Stimulated activated CD8-positive, alpha-beta memory T cell treated with anti-CD3 and anti-CD28 coated beads, Interleukin-12 subunit alpha, Interleukin-12 subunit beta, amount 100 ng/mL, for 1 hour (primary cell): ENCODE results near the gene DOK3.

Experiments used
- DNase-seq: peaks from one replicate; pipeline ENCODE4 v3.0.0-alpha.2; 2020; ENCODE audit warnings: low read depth

Gene DOK3

DNA sequence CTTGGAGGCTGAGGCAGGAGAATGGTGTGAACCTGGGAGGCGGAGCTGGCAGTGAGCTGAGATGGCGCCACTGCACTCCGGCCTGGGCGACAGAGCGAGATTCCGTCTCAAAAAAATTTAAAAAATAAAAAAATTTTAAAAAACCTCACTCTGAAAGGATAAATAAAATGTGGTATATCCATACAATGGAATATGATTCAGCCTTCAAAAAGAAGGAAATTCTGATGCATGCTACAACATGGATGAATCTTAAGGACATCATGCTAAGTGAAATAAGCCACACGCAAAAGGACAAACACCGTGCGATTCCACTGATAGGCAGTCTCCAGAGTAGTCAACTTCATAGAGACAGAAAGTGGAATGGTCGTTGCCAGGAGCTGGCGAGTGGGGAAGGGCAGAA lies 44.6 kb downstream of the DOK3 start:
- no peak for DNase-seq

DNA sequence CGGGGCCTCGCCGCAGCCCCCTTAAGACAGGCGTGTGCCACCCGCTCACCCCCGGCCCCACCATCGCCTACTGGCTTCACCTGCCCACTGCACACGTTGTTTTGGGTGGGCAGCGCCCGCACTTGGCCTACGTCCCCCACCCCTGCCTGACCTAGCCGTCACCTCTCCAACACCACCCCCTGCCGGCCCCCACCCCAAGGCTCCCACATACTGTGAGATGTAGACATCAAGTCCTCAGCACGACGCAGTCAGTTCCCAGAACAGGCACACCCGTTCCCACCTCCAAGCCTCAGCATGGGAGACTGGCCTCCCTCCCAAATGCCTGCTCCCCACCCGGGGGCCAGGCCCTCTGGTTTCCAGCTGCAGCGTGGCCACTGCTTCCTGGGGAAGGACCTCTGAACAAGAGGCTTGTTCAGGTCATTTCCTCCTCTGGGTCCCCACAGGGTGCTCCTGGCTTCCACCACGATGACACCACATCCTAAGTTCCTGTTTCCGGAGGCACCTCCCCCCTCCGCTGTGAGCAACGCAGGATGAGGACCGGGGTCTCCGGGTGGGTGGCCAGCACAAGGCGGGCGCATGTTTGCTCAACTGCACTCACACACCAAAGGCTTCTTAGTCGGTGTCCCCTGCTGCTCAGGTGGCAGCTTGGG lies 47.5 kb downstream of the DOK3 start:
- no peak for DNase-seq

DNA sequence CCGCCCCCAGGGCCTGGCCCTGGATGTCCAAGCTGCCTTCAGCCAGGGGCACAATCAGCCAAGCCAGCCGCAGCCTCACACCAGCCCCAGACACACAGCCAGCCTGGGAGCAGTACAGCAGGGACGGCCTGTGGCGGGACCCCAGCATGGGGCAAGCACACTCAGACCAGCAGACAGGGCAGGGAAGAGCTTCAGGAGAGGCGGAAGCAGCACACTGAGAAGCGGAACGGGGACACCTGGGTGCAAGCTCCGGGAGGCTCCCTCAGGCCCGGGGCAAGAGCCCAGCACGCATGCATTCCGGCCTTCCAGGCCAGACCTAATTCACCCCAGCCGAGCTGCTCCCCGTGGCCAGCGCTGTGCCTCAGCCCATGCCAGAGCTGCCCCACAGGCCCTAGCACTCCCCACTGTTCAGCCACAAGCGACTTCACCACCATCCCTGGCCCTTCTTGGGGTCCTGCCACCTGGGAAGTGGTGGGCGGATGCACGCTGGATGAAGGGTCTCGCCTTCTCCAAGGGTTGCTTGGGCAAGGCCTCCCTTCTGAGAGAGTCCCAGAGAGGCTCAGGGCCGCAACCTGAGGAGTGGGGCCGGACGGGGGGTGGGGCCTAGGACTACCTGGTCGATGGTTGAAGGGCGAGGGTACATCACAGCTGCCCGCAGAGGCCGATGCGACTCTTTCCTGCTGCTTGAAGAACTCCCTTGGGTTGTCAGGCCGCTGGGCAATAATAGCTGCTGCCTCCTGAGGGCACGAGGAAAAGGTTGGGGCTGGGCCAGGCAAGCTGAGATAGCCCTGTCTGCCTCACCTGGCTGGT lies 49.6 kb downstream of the DOK3 start:
- no peak for DNase-seq

DNA sequence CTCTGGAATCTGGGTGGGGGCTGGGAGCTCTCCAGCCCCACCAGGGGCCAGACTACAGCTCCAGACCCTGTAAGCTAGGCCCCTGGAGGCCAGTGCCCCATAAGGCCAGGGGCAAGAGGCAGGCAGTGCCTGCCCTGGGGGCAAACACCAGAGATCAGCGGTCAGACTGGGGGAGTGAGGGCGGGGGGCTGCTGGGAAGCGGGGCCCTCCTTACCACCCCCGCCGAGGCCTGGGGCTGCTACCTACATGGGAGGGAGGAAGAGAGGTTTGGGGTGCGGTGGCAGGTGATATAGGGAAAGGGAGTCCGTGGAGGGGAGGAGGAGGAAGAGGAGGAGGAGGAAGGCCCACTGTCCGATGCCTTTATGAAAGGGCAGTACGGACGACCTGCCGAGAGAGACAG lies 50.3 kb downstream of the DOK3 start:
- DNase-seq, result no peak

DNA sequence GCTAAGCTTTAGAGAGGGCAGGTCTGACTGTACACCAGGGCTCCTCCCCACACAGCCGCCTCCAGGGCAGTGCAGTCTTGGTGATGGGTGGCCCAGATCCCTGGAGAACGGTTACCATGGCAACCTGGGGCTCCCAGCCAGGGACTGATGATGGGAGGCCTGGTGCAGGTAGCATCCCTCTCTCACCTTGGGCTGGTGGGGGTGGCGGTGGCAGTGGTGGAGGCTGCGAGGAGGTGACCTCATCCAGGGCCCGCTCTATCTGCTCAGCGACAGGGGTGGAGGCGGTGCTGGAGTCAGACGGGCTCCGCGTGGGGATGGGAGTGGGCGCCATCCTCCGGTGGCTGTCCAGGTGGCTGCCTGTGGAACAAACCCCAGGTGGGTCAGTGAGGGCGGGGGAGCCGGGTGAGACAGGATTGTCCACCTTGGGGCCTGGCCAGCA lies 50.7 kb downstream of the DOK3 start:
- no peak for DNase-seq

DNA sequence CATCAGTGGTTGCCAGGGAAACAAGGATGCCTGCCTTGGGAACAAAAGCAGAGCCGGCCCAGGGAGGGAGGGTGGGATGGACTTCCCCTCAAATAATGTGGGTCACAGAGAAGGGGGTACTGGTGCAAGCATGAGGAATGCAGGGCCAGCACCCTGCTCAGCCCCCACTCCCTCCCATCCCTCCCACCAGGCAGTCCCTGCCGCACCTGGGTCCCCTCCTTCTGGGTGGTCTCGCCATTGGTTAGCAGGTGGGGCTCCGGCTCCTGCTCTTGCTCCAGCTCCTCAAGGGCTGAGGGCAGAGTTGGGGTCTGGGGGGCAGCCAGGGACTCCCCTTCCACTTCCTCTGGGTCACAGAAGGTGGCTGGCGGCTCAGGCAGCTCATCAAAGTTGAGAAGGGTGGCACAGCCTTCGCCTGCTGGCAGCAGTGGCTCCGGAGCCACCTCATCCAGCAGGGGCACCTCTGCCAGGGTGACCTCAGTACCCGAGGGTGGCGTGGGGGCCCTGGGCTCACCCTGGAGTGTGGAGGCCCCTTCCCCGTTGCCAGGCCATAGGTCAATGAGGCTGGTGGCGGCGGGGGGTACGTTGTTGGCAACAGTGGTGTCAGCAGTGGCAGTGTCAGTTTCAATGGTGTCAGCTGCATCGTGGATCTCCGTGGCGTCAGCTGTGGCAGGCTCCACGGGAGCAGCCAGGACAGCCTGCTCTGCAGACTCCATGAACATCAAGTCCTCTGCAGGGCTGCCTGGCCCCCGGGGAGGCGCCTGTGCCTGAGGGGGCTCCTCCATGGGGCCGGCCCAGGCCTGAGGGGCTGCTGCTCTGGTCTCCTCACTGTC lies 51.6 kb downstream of the DOK3 start:
- no peak for DNase-seq

DNA sequence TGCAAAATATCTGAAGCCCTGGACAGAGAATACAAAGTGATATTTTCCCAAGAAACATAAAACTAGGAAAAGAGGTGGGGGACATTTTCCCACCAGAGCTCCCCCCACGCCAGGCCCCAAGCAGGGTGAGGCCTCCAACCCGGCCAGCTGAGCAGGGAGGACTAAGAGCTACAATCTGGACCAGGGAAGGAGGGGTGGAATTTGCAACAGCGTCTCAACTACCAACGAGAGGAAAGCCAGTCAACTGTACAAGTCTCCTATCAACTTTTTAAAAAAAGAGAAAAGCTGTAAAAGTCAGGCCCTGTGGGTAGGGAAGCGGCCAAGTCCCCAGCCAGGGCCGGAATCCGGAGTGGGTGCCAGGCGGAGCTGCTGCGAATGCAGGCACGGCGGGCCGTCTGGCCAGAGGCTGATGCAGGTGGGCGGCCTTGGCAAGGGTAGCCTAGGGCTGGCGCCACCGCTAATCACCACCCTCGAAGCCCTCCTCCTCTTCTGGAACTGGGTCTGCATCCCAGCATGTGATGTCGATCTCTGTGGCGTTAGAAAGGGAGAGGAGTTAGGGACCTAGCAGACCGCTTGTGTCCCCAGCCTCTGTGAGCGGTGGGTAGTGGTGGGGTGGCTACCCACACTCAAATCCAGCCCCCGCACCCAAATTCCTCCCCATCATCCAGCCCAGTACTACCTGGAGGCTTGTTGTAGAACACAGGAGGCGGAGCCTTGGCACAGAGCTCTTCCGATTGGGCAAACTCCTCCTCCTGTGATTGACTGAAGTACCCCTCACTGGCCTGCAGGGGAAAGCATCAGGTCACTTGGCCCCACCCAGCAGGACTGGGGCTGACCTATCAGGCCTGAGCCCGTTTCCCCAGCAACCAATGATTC lies 52.4 kb downstream of the DOK3 start:
- no peak for DNase-seq

DNA sequence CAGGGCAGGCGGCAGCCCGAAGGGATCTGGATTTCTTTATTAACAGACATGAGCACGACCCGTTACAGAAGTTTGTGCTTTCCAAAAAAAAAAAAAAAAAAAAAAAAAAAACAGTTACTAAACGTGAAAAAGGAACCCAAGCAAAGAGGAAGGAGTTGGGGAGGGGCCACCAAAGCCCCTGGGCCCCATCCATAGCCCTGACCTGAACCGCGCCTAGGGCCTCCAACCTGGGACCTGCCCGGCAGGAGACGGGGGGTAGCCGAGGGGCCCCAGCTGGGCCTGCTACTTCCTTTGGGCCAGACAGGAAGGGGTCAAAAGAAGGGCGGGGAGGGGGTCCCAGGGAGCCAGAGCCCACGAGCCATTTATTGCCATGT lies 53.0 kb downstream of the DOK3 start:
- DNase-seq, result no peak

DNA sequence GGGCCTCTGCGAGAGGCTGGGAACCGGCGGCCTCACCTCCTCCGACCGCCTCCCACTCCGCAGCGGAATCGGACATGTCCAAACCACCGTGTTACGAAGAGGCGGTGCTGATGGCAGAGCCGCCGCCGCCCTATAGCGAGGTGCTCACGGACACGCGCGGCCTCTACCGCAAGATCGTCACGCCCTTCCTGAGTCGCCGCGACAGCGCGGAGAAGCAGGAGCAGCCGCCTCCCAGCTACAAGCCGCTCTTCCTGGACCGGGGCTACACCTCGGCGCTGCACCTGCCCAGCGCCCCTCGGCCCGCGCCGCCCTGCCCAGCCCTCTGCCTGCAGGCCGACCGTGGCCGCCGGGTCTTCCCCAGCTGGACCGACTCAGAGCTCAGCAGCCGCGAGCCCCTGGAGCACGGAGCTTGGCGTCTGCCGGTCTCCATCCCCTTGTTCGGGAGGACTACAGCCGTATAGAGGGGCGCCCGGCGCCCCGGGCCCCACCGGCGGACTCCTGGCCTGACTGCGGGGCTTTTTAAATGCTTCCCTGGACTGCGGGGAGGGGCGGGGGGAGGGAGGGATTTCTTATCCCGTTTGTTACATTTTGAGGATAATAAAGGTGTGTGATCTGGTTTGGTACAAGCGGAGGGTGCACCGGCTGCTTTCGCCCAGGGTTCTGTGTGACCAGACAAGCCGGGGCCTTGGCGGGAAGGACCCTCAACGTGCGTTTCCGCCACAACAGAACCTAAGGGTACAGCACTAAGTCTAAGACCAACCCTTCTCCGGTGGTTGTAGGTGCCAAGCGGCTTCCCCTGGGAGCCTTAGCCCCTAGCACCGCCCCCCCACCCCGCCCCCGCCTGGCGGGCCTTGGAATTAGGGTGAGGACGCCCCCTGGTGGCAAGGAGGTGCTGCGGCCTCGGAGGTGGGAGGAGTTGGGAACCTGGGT lies 53.7 kb downstream of the DOK3 start:
- peak; percentile 97 for DNase-seq

DNA sequence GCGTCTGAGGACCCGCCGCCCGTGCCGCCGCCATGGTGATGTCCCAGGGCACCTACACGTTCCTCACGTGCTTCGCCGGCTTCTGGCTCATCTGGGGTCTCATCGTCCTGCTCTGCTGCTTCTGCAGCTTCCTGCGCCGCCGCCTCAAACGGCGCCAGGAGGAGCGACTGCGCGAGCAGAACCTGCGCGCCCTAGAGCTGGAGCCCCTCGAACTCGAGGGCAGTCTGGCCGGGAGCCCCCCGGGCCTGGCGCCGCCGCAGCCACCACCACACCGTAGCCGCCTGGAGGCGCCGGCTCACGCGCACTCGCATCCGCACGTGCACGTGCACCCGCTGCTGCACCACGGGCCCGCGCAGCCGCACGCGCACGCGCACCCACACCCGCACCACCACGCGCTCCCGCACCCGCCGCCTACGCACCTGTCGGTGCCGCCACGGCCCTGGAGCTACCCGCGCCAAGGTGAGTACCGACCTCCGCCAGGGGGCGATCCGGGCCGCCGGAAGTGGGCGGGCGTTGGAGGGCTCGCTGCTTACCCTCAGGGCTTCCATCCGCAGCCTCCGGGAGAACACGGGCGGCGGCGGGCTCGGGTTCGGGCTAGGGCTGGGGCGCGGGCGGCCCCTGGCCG lies 54.5 kb downstream of the DOK3 start:
- peak; percentile 86 for DNase-seq

DNA sequence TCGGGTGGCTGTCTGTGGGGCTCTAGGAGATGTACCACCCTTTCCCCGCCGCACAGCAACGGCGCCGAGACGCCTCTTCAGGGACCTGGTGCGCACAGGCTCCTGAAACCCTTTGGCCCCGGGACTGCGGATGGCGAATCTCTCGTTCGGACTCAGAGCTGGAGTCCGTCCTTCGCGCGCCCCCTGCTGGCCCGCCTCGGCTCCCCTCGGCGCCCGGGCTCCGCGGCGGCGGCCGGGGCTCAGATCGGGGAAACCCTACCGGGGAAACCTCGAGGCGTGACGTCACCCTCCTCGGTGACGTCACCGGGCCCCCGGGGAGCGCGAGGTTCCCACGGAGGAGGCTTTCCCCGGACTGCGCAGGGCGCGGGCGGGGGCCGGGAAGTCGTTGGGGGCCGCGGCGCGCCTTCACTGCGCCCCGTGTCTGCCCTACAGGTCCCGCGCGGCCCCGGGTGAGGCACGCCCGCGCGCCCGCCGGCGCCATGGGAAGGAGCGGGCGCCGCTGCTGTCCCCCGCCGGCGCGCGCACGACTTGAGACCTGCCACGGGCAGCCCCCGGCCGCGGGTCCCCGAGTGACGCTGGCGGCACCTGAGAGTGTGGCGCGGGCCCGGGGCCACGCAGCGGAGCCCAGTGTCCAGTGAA lies 55.1 kb downstream of the DOK3 start:
- peak; percentile 91 for DNase-seq

DNA sequence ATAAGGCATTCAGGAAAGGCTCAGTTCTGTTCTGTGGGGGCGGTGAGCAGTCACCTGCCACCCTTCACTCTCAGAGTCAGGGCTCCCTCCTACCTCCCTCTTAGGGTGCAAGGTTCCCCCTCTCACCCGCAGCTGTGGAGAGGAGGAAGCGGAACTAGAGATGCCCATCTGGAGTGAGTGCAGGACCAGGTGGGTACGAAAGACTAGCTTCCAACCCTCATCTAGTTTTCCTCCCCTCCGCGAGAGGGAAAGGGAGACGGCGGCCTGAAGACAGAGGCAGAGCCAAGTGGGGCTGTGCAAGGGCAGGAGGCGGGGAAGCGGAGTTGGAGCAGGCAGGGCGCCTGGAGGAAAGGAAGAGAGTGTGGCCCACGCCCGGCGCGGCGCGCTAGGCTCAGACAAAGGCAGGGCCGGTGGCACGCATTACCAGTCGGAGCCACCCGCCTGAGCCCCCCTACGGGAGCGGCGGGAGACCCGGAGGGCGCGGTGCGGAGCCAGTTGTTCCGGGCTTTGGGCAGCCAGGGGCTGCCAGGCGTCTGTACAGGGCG lies 55.7 kb downstream of the DOK3 start:
- DNase-seq, result no peak

DNA sequence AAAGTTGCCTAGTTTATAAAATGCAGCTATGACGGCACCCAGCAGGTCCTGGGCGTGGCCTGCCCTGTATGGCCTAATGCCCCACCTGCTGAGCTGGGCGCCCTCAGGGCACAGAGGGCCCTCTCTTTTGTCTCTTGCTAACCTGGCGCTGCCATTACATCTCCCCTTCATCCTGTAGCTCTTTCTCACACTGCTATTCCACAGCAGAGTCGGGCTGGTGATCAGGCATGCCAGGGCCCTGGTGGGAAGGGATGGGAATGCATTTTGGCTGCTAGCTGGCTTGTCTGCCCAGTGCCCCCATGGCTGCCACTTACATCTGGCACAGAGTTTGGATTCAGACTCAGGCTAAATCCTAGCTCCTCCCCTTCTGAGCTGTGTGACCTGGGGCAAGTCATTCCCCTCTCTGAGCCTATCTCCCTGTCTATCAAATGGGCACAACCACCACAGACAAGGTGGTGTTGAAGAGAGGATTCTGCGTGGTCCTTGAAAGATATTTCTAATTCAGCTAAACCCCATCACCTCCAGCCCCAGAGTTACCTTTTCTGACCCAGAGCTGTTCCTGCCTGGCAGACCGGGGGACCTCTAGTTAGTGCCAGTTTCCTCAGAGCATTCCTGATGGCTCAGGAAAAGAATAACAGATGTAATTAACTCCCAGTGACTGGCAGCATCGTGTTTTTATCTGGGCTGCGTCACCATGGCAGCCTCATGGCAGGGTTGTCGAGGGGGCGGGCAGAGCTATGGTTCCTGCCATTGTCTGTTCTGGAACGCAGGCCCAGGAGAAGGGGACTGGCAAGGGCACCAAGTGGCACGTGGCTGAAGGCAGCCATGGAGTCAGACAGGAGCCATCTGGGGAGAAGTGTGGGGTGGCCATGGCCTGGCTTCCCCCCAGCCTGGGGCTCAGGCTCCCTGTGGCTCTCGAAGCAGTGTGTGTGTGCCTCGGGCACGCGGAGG lies 56.7 kb downstream of the DOK3 start:
- DNase-seq, result no peak
